Measurements from ENCODE around the gene CDH10. TPM values are rescaled to one million over a fixed set of nuclear protein-coding genes. Genes with fewer than 3 reads are reported as not detected.

The CDH10 gene
- total RNA-seq, 2 experiments from 2014 or later: not detected

DNA sequence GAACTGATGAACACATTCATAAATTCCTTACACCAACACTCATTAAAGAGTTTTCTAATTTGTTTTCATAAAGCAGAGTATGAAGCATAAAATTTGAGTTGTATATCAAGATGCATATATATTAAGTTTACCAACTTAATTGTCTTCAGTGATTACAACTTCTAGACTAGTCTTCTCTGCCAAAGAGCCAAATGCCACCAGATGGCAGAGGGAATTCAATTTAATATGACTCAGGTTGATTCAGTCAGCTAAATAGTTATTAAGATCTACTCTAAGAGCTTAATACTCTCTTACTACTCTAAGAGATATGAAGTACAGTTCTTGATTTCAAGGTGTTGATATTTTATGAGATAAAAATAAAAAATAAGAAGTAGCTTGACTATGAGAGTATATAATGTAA lies 53.4 kb downstream of the CDH10 start:
- no peak overlapping the region for H3K4me2 ChIP-seq (ENCODE audit: low read length)
- intact Hi-C loops (cut with micrococcal nuclease; ENCODE audit: unreplicated experiment): no loop called here
- TF ChIP-seq, protein P1, sequence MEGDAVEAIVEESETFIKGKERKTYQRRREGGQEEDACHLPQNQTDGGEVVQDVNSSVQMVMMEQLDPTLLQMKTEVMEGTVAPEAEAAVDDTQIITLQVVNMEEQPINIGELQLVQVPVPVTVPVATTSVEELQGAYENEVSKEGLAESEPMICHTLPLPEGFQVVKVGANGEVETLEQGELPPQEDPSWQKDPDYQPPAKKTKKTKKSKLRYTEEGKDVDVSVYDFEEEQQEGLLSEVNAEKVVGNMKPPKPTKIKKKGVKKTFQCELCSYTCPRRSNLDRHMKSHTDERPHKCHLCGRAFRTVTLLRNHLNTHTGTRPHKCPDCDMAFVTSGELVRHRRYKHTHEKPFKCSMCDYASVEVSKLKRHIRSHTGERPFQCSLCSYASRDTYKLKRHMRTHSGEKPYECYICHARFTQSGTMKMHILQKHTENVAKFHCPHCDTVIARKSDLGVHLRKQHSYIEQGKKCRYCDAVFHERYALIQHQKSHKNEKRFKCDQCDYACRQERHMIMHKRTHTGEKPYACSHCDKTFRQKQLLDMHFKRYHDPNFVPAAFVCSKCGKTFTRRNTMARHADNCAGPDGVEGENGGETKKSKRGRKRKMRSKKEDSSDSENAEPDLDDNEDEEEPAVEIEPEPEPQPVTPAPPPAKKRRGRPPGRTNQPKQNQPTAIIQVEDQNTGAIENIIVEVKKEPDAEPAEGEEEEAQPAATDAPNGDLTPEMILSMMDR (conservative IDR thresholded peaks at IDR 0.05; ENCODE audit: low read length): no peak
- TF ChIP-seq EZH2phosphoT487 (IDR thresholded peaks at IDR 0.05; ENCODE audit: borderline replicate concordance, low read depth, low read length): no peak
- H4K20me1 ChIP-seq (ENCODE audit: insufficient read depth, low read length): no peaks in the 10 kb centered on the region
- H3K9me2 ChIP-seq (ENCODE audit: insufficient read depth, low read length): no peaks in the 10 kb centered on the region
- H3K4me1 ChIP-seq (ENCODE audit: insufficient read depth, low read length, poor library complexity, severe bottlenecking): no peaks in the 10 kb centered on the region
- H3K9me3 ChIP-seq (ENCODE audit: low read length): no peaks in the 10 kb centered on the region
- H3K4me3 ChIP-seq (ENCODE audit: low read depth, low read length, poor library complexity, severe bottlenecking): no peak overlapping the region
- ChIA-PET CTCF (ENCODE audit: unreplicated experiment) (no interaction called here), POLR2A (no interaction called here)
- H3K27ac ChIP-seq (ENCODE audit: low read depth, low read length, poor library complexity, severe bottlenecking): no peak overlapping the region
- no peaks in the 10 kb centered on the region for H3K36me3 ChIP-seq (ENCODE audit: insufficient read depth, low read length)
- no TSS peak for BruUV-seq (replicated peaks)
- no peak for DNase-seq (ENCODE audit: low spot score)
- H2AFZ ChIP-seq (ENCODE audit: low read length): no peak overlapping the region
- no peaks in the 10 kb centered on the region for H3K79me2 ChIP-seq (ENCODE audit: insufficient read depth, low read depth, low read length)

DNA sequence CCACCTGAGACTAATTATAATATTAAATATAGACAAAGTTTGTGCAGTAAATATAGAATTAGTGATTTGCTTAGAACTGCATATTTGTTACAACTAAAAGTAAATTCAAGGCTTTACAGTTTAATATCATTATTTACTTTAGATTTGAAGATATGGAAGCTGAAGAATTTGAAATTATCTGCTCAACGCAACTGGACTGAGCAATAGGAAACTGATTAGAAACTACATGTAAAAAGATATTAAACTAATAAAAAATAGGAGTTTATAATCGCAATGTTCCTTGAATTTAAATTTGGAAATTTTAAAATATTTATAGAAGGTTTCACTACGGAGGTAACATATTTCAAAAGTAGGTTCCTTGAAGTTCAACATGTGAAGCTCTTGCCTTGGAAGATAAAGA lies 55.2 kb downstream of the CDH10 start:
- intact Hi-C loops (cut with micrococcal nuclease; ENCODE audit: unreplicated experiment): no loop called here
- Histone ChIP-seq H3K9me3 (ENCODE audit: low read length) (no peaks in the 10 kb centered on the region), H3K4me1 (ENCODE audit: insufficient read depth, low read length, poor library complexity, severe bottlenecking) (no peaks in the 10 kb centered on the region), H3K9me2 (ENCODE audit: insufficient read depth, low read length) (no peaks in the 10 kb centered on the region), H3K4me2 (ENCODE audit: low read length) (no peak overlapping the region), H3K4me3 (ENCODE audit: low read depth, low read length, poor library complexity, severe bottlenecking) (no peak overlapping the region), H3K79me2 (ENCODE audit: insufficient read depth, low read depth, low read length) (no peaks in the 10 kb centered on the region), H4K20me1 (ENCODE audit: insufficient read depth, low read length) (no peaks in the 10 kb centered on the region), H3K36me3 (ENCODE audit: insufficient read depth, low read length) (no peaks in the 10 kb centered on the region), H2AFZ (ENCODE audit: low read length) (no peak overlapping the region), H3K27ac (ENCODE audit: low read depth, low read length, poor library complexity, severe bottlenecking) (no peak overlapping the region)
- POLR2A ChIA-PET: no interaction called here
- TF ChIP-seq EZH2phosphoT487 (IDR thresholded peaks at IDR 0.05; ENCODE audit: borderline replicate concordance, low read depth, low read length): no peak
- TF ChIP-seq, protein P1 (conservative IDR thresholded peaks at IDR 0.05; ENCODE audit: low read length): no peak
- no TSS peak for BruUV-seq (replicated peaks)
- no peak for DNase-seq (ENCODE audit: low spot score)
- CTCF ChIA-PET (ENCODE audit: unreplicated experiment): no interaction called here

DNA sequence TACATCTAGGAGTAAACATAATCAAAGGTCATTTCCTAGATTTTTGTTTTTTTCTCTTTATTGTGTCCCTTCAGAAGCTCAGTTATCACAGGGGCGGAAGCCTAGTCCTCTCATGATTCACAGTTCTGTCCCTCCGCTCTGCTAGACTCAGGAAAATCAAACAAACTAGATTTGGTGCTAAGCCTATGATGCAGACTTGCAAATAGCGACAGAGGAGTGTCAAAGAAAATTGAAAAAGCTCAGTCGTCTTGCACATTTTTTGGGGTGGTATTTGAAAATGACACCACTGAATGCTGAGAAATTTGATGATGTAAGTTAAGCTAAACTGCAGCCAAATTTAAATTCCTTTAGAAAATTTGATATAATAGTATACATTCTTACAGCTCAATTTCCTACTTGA lies 59.0 kb downstream of the CDH10 start:
- DNase-seq (ENCODE audit: low spot score): no peak
- intact Hi-C loops (cut with micrococcal nuclease; ENCODE audit: unreplicated experiment): no loop called here
- POLR2A ChIA-PET: interaction anchor here (0.9 kb wide), 1 partner anchor 18 kb away, joined by 3 read pairs; no protein-coding TSS in a partner anchor
- Histone ChIP-seq H3K79me2 (ENCODE audit: insufficient read depth, low read depth, low read length) (no peaks in the 10 kb centered on the region), H3K4me2 (ENCODE audit: low read length) (no peak overlapping the region), H3K9me2 (ENCODE audit: insufficient read depth, low read length) (no peaks in the 10 kb centered on the region), H3K4me3 (ENCODE audit: low read depth, low read length, poor library complexity, severe bottlenecking) (no peak overlapping the region), H3K36me3 (ENCODE audit: insufficient read depth, low read length) (no peaks in the 10 kb centered on the region), H3K27ac (ENCODE audit: low read depth, low read length, poor library complexity, severe bottlenecking) (no peak overlapping the region), H4K20me1 (ENCODE audit: insufficient read depth, low read length) (no peaks in the 10 kb centered on the region), H3K4me1 (ENCODE audit: insufficient read depth, low read length, poor library complexity, severe bottlenecking) (no peaks in the 10 kb centered on the region), H2AFZ (ENCODE audit: low read length) (no peak overlapping the region), H3K9me3 (ENCODE audit: low read length) (no peaks in the 10 kb centered on the region)
- TF ChIP-seq, protein P1 (conservative IDR thresholded peaks at IDR 0.05; ENCODE audit: low read length): no peak
- TF ChIP-seq EZH2phosphoT487 (IDR thresholded peaks at IDR 0.05; ENCODE audit: borderline replicate concordance, low read depth, low read length): no peak
- CTCF ChIA-PET (ENCODE audit: unreplicated experiment): no interaction called here
- BruUV-seq (replicated peaks): no TSS peak
